Testis (tissue), 2 donors: Measurements from ENCODE around the gene CEP72.

ENCODE experiments used
- POLR2A ChIP-seq: fragments of 450-650 bp; IDR thresholded peaks from one replicate; pipeline ENCODE4 v1.6.1; 2017; ENCODE audit warnings: antibody characterized with exemption, mild to moderate bottlenecking, moderate library complexity
- TF ChIP-seq, protein P1 (sequence below), 3 experiments: fragments of 450-650 bp in 2 of 3; fragments of 200-600 bp in 1 of 3; sonication (generic) in 1 of 3; IDR thresholded peaks; one replicate each; pipeline ENCODE4 v1.5.1; 2016 to 2019; ENCODE audit warnings: antibody characterized with exemption in 3 of 3, mild to moderate bottlenecking in 2 of 3, moderate library complexity in 1 of 3

- TF ChIP-seq, protein P1, sequence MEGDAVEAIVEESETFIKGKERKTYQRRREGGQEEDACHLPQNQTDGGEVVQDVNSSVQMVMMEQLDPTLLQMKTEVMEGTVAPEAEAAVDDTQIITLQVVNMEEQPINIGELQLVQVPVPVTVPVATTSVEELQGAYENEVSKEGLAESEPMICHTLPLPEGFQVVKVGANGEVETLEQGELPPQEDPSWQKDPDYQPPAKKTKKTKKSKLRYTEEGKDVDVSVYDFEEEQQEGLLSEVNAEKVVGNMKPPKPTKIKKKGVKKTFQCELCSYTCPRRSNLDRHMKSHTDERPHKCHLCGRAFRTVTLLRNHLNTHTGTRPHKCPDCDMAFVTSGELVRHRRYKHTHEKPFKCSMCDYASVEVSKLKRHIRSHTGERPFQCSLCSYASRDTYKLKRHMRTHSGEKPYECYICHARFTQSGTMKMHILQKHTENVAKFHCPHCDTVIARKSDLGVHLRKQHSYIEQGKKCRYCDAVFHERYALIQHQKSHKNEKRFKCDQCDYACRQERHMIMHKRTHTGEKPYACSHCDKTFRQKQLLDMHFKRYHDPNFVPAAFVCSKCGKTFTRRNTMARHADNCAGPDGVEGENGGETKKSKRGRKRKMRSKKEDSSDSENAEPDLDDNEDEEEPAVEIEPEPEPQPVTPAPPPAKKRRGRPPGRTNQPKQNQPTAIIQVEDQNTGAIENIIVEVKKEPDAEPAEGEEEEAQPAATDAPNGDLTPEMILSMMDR (IDR thresholded peaks at IDR 0.05), result no peak
- TF ChIP-seq POLR2A, result no peak
Observed at GRCh38 chr5:640461-641330, 28.6 kb downstream of the CEP72 start.
